ENCODE data around the gene CGN.

CGN gene

GRCh38 chr1:151485685-151486255 lies 25.4 kb upstream of the CGN start:
- DNase-seq: no peak
- no peak for TF ChIP-seq GATA1 (IDR thresholded peaks at IDR 0.05; ENCODE audit: low read depth, low read length)
- no peak for TF ChIP-seq POLR2A (IDR thresholded peaks at IDR 0.05; ENCODE audit: low read length)

DNA sequence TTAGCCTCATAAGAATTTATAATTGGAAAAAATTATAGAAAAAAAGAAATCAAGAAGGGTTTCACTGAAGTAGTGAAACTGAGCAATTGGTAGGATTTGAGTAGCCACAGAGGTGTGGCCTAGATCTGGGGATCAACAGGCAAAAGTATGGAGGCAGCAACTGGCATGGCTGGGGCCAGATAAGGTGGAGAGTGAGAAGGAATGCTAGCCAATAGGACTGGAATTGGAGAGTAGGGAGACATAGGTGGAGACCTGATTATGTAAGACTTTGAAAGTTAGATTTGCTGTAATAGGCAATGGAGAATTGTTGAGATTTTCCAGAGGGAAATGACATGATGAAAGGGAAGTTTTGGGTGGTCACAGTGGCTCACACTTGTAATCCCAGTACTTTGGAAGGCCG lies 24.6 kb upstream of the CGN start:
- DNase-seq: no peak
- TF ChIP-seq GATA1 (IDR thresholded peaks at IDR 0.05; ENCODE audit: low read depth, low read length): no peak
- TF ChIP-seq POLR2A (IDR thresholded peaks at IDR 0.05; ENCODE audit: low read length): no peak

GRCh38 chr1:151491641-151492040 lies 19.5 kb upstream of the CGN start:
- TF ChIP-seq GATA1 (IDR thresholded peaks at IDR 0.05; ENCODE audit: low read depth, low read length): no peak
- no peak for TF ChIP-seq POLR2A (IDR thresholded peaks at IDR 0.05; ENCODE audit: low read length)
- no peak for DNase-seq

- no peak for TF ChIP-seq GATA1 (IDR thresholded peaks at IDR 0.05; ENCODE audit: low read depth, low read length)
- peak in 1 of 2 experiments; percentile 71 for DNase-seq
Observed at GRCh38 chr1:151492120-151492519, 19.1 kb upstream of the CGN start.

DNA sequence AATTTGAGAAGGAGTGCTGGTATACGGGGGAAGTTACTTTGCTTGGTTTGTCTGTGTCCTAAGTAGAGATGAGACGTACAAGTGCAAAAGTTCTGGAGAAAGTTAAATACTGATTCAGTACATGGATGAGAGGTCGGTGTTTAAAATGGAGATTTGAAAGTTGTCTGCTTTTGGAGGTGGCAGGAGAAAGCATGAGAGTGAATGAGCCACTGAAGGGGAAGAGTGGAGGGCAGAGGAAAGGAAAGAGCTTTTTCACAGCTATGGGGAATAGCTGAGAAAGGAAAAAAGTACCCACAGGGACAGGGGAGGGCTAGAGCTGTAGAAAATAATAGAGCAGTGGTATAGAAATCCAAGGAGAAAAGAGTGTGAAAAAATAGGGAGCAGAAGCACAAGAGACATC lies 18.1 kb upstream of the CGN start:
- no peak for DNase-seq
- TF ChIP-seq POLR2A (IDR thresholded peaks at IDR 0.05; ENCODE audit: low read length): no peak
- TF ChIP-seq GATA1 (IDR thresholded peaks at IDR 0.05; ENCODE audit: low read depth, low read length): no peak

DNA sequence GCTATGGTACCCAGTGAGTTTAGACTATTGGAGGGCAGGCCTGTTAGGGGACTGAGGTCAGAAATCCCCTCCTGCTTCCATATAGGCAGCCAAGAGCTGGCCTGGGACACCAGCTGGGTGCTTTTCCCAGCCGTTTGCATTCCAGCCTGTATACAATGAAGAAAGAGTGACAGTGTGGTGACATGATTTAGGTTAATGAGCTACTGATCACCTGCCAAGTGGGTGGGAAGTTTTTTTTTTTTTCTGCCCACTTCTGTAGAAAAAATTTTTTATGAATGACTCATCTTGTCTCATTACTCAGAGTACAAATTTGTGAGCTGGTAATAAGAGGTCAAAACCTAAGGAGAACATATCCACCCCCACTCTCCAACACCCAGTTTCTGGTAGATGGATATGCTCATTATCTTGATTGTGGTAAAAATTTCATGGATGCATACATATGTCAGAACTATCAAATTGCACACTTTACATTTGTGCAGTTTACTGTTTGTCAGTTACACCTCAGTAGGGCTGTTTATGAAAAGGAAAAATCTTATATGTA lies 16.4 kb upstream of the CGN start:
- peak in 1 of 2 experiments; percentile 24 for DNase-seq
- TF ChIP-seq POLR2A (IDR thresholded peaks at IDR 0.05; ENCODE audit: low read length): no peak

GRCh38 chr1:151495316-151495715 lies 15.9 kb upstream of the CGN start:
- no peak for TF ChIP-seq POLR2A (IDR thresholded peaks at IDR 0.05; ENCODE audit: low read length)
- TF ChIP-seq GATA1 (IDR thresholded peaks at IDR 0.05; ENCODE audit: low read depth, low read length): no peak

GRCh38 chr1:151499365-151499764 lies 11.8 kb upstream of the CGN start:
- no peak for TF ChIP-seq GATA1 (IDR thresholded peaks at IDR 0.05; ENCODE audit: low read depth, low read length)
- TF ChIP-seq POLR2A (IDR thresholded peaks at IDR 0.05; ENCODE audit: low read length): no peak
- DNase-seq: no peak

More at GRCh38 chr1:151495316-151495715, 15.9 kb upstream of the CGN start:
- no peak for DNase-seq

- no peak for DNase-seq
- no peak for TF ChIP-seq GATA1 (IDR thresholded peaks at IDR 0.05; ENCODE audit: low read depth, low read length)
- TF ChIP-seq POLR2A (IDR thresholded peaks at IDR 0.05; ENCODE audit: low read length): no peak
Observed at GRCh38 chr1:151499930-151500329, 11.3 kb upstream of the CGN start.

DNA sequence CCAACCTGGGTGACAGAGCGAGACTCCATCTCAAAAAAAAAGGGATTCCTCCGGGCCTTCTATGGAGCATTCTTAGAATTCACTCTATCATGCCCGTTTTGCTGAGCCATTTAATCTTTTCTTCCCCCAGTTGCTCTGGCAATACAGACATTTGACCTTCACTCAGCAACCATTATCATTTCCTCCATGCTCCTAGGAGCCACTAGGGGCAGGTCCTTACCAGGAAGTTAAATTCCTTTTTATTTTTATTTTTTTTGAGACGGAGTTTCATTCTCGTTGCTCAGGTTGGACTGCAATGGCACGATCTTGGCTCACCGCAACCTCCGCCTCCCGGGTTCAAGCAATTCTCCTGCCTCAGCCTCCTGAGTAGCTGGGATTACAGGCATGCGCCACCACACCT lies 9.7 kb upstream of the CGN start:
- no peak for DNase-seq
- TF ChIP-seq GATA1 (IDR thresholded peaks at IDR 0.05; ENCODE audit: low read depth, low read length): no peak
- no peak for TF ChIP-seq POLR2A (IDR thresholded peaks at IDR 0.05; ENCODE audit: low read length)

DNA sequence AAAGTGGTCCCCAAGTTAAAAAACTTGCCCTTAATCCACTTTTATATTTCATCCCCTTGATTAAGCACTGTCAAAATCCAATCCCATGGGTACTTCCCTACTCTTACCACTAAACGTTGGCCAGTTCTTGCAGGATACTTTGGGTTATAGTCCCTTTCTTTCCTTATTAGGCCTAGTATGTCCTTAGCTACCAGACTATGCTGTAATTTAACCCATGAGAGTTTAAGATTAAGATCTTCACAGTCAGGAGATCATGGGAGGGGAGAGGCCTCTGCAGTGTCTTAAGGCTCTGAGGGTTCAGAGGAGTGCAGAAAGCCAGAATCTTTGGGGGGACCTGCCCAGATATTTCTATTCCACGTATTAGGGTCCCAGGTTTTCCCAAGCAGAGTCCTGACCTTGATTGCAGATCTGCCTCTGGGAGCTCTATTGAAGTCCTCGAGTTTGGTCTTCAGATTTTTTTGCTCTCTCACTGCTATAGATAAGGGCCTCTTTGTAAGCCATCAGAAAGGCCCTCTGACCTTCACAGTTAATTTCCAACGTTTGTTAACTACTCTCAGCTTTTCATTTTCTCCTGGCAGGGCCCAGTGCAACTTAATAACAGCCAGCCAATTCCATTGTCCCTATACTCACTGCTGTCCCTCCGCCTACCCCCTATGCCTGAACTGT lies 9.0 kb upstream of the CGN start:
- TF ChIP-seq POLR2A (IDR thresholded peaks at IDR 0.05; ENCODE audit: low read length): no peak
- TF ChIP-seq GATA1 (IDR thresholded peaks at IDR 0.05; ENCODE audit: low read depth, low read length): no peak
- peak; percentile 31 to 47 for DNase-seq

- no peak for TF ChIP-seq GATA1 (IDR thresholded peaks at IDR 0.05; ENCODE audit: low read depth, low read length)
- no peak for DNase-seq
Observed at GRCh38 chr1:151502859-151503780, 8.1 kb upstream of the CGN start.

DNA sequence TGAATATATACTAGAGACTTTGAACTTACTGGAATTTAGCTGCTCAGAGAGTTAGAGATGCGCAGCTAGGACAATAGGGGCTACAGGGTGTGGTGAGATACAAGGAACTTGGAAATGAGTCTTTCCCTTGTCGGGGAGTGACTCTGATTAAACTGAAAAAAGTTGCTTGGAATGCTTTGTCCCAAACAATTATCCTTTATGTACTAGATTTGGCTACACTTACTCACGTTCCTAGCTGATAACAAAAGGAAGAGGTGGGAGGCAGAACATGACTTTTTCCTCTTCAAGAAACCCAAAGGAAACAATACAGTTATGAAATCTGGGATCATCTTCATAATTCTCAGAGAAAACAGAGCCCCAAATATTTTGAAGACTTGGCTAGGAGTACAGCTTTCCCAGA lies 6.9 kb upstream of the CGN start:
- no peak for DNase-seq
- TF ChIP-seq POLR2A (IDR thresholded peaks at IDR 0.05; ENCODE audit: low read length) (no peak), GATA1 (IDR thresholded peaks at IDR 0.05; ENCODE audit: low read depth, low read length) (no peak)

DNA sequence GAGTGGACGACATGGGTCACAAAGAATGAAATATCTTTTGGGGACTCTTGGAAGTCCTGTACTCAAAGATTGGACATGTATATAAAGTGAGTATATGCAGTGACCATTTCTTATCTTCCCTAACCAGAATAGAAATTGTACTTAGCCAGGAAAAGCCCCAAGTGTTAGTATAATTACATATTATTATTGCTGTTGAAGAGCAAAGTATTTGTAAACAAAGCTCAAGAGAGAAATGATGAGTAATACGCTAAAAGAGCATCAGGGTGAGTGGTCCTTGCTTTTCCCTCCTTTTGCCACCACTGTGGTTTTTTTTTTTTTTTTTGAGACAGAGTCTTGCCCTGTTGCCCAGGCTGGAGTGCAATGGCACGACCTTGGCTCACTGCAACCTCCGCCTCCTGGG lies 6.4 kb upstream of the CGN start:
- no peak for TF ChIP-seq POLR2A (IDR thresholded peaks at IDR 0.05; ENCODE audit: low read length)
- TF ChIP-seq GATA1 (IDR thresholded peaks at IDR 0.05; ENCODE audit: low read depth, low read length): no peak

More for the DNA sequence above, 6.4 kb upstream of the CGN start:
- no peak for DNase-seq

Data from erythroblast (primary cell).